SK-N-SH (cell line): ENCODE data around the gene DDX41. TPM values are rescaled to one million over a fixed set of nuclear protein-coding genes. Genes with fewer than 3 reads are reported as not detected.

Source experiments
- CTCF ChIA-PET: fragments of 300-600, 350-600 bp; formaldehyde crosslinking; extraction: SDS; loops from one replicate; lab custom pipeline; 2021; lab: Yijun Ruan, JAX
- POLR2A ChIA-PET: fragments of 350-600 bp; sonication (Branson Sonifier 250); formaldehyde crosslinking; extraction: SDS; loops from one replicate; lab custom pipeline; 2020; ENCODE audit warnings: antibody characterized with exemption, inconsistent platforms; lab: Yijun Ruan, JAX
- DNase-seq: peaks from one replicate; pipeline ENCODE4 v3.0.0; 2012
- H2AFZ ChIP-seq: fragments of 200-600 bp; sonication (generic); 2 replicates; pipeline ENCODE4 v1.8.1; 2016; ENCODE audit warnings: antibody characterized with exemption, mild to moderate bottlenecking, low read depth
- H3F3A ChIP-seq: fragments of 200-600 bp; sonication (generic); replicated peaks from 2 replicates; pipeline ENCODE3; 2016; ENCODE audit warnings: antibody characterized with exemption, mild to moderate bottlenecking; ENCODE audit not compliant: insufficient read depth
- H3K27ac ChIP-seq, 2 experiments: fragments of 200-500 bp in 1 of 2; fragments of 200-600 bp in 1 of 2; sonication (Bioruptor generic) in 1 of 2; sonication (generic), shearing (Covaris generic) in 1 of 2; 2 replicates each; pipeline versions ENCODE4 v1.5.1 to v1.6.1; 2014 to 2016; ENCODE audit warnings: low read depth in 2 of 2, inconsistent platforms in 1 of 2, low read length in 1 of 2, mild to moderate bottlenecking in 1 of 2, mixed read lengths in 1 of 2
- H3K27me3 ChIP-seq: fragments of 200-600 bp; sonication (generic), shearing (Covaris generic); 2 replicates; pipeline ENCODE4 v1.6.1; 2016; ENCODE audit warnings: mixed run types; ENCODE audit not compliant: insufficient read depth
- H3K36me3 ChIP-seq, 2 experiments: fragments of 200-500 bp in 1 of 2; fragments of 200-600 bp in 1 of 2; sonication (Bioruptor generic) in 1 of 2; sonication (generic) in 1 of 2; replicated peaks in 1 of 2; 2 replicates each; pipeline versions ENCODE3 to v1.5.1; 2014 to 2016; ENCODE audit warnings: low read length in 1 of 2, mild to moderate bottlenecking in 1 of 2; ENCODE audit not compliant: insufficient read depth in 2 of 2, control insufficient read depth in 1 of 2
- H3K4me1 ChIP-seq, 2 experiments: fragments of 200-500 bp in 1 of 2; fragments of 200-600 bp in 1 of 2; sonication (Bioruptor generic) in 1 of 2; sonication (generic), shearing (Covaris generic) in 1 of 2; 2 replicates each; pipeline versions ENCODE4 v1.5.1 to v1.6.1; 2014 to 2016; ENCODE audit warnings: low read depth in 1 of 2, low read length in 1 of 2, mixed run types in 1 of 2; ENCODE audit not compliant: insufficient read depth in 2 of 2, control insufficient read depth in 1 of 2
- H3K4me2 ChIP-seq: fragments of 200-600 bp; sonication (generic), shearing (Covaris generic); 2 replicates; pipeline ENCODE4 v1.6.1; 2017; ENCODE audit warnings: mixed run types
- H3K4me3 ChIP-seq, 2 experiments: fragments of 200-500 bp in 1 of 2; fragments of 200-600 bp in 1 of 2; sonication (Bioruptor generic) in 1 of 2; sonication (generic), shearing (Covaris generic) in 1 of 2; 2 replicates each; pipeline versions ENCODE4 v1.5.1 to v1.8.1; 2014 to 2016; ENCODE audit warnings: low read depth in 2 of 2, inconsistent platforms in 1 of 2, low read length in 1 of 2, mild to moderate bottlenecking in 1 of 2, mixed read lengths in 1 of 2, moderate library complexity in 1 of 2
- H3K79me2 ChIP-seq: fragments of 200-600 bp; sonication (generic); 2 replicates; pipeline ENCODE4 v1.8.1; 2017; ENCODE audit warnings: mild to moderate bottlenecking; ENCODE audit not compliant: insufficient read depth
- H3K9ac ChIP-seq: fragments of 200-600 bp; sonication (generic); 2 replicates; pipeline ENCODE4 v1.6.1; 2017; ENCODE audit warnings: mixed run types
- H3K9me2 ChIP-seq: fragments of 200-600 bp; sonication (generic); 2 replicates; pipeline ENCODE4 v1.6.1; 2017; ENCODE audit warnings: mixed run types
- H3K9me3 ChIP-seq: fragments of 200-600 bp; sonication (generic); 2 replicates; pipeline ENCODE4 v1.6.1; 2017; ENCODE audit warnings: mixed run types, mild to moderate bottlenecking, moderate library complexity
- H4K20me1 ChIP-seq: fragments of 200-600 bp; sonication (generic); 2 replicates; pipeline ENCODE4 v1.6.1; 2017; ENCODE audit warnings: mild to moderate bottlenecking, mixed run types; ENCODE audit not compliant: insufficient read depth
- CHD2 ChIP-seq: fragments of 150-350 bp; IDR thresholded peaks from 2 replicates; pipeline ENCODE4 v1.6.1; 2018; ENCODE audit warnings: low read length; ENCODE audit not compliant: partially characterized antibody
- EZH2phosphoT487 ChIP-seq: fragments of 200-600 bp; sonication (generic); IDR thresholded peaks from 2 replicates; pipeline ENCODE4 v1.6.1; 2017; ENCODE audit warnings: low read depth, mixed run types, mild to moderate bottlenecking, antibody characterized with exemption, moderate library complexity, borderline replicate concordance
- FOSL2 ChIP-seq: IDR thresholded peaks from 2 replicates; pipeline ENCODE4 v1.4.0; 2012; ENCODE audit warnings: low read depth, mild to moderate bottlenecking, moderate library complexity, borderline replicate concordance
- FOXJ3 ChIP-seq: sonication (generic); formaldehyde crosslinking; IDR thresholded peaks from 2 replicates; pipeline ENCODE4 v1.5.1; 2020; ENCODE audit warnings: mild to moderate bottlenecking, missing genetic modification reagents
- FOXM1 ChIP-seq: IDR thresholded peaks from 2 replicates; pipeline ENCODE4 v1.4.0; 2012; ENCODE audit warnings: low read depth, mild to moderate bottlenecking
- GATA2 ChIP-seq: sonication (generic); formaldehyde crosslinking; IDR thresholded peaks from 2 replicates; pipeline ENCODE4 v1.5.0; 2020; ENCODE audit warnings: mild to moderate bottlenecking, missing genetic modification reagents
- JUND ChIP-seq: IDR thresholded peaks from 2 replicates; pipeline ENCODE4 v1.4.0; 2012
- MEF2A ChIP-seq: IDR thresholded peaks from 2 replicates; pipeline ENCODE4 v1.4.0; 2012; ENCODE audit warnings: low read depth, borderline replicate concordance
- MXI1 ChIP-seq: IDR thresholded peaks from 2 replicates; pipeline ENCODE4 v1.6.1; 2012; ENCODE audit warnings: mild to moderate bottlenecking, low read depth, low read length, improper control_type of control experiment
- POLR2AphosphoS5 ChIP-seq: IDR thresholded peaks from 2 replicates; pipeline ENCODE4 v1.6.1; 2012; ENCODE audit warnings: low read depth, low read length
- RCOR1 ChIP-seq: fragments of 150-350 bp; IDR thresholded peaks from 2 replicates; pipeline ENCODE4 v1.6.1; 2017; ENCODE audit warnings: antibody characterized with exemption, low read length
- TAF1 ChIP-seq: IDR thresholded peaks from 2 replicates; pipeline ENCODE4 v1.6.1; 2012; ENCODE audit warnings: low read depth, mild to moderate bottlenecking, low read length, moderate library complexity, borderline replicate concordance
- TCF12 ChIP-seq: IDR thresholded peaks from 2 replicates; pipeline ENCODE4 v1.4.0; 2012
- TEAD4 ChIP-seq: IDR thresholded peaks from 2 replicates; pipeline ENCODE4 v1.4.0; 2012; ENCODE audit warnings: mild to moderate bottlenecking, borderline replicate concordance; ENCODE audit not compliant: insufficient read depth
- WGBS: methylation state at CpG from one replicate; pipeline ENCODE4 v1.1.6; 2017; ENCODE audit warnings: low lambda C conversion rate; 5-methylcytosine and 5-hydroxymethylcytosine counted together
- polyA plus RNA-seq, 3 experiments: library from polyadenylated mRNA; depleted of rRNA; stranded (reverse); fragments of >200 nt; gene quantifications; 2 replicates each; pipeline ENCODE4 v1.2.3, GENCODE V29; 2012
- TF ChIP-seq, protein P1 (sequence below): IDR thresholded peaks from 2 replicates; pipeline ENCODE4 v1.6.1; 2012; ENCODE audit warnings: mild to moderate bottlenecking, low read depth, low read length, moderate library complexity
- TF ChIP-seq, protein P2 (sequence below): fragments of 150-350 bp; IDR thresholded peaks from 2 replicates; pipeline ENCODE4 v1.6.1; 2016; ENCODE audit warnings: mild to moderate bottlenecking, low read depth, low read length
- TF ChIP-seq, protein P3 (sequence below): IDR thresholded peaks from 2 replicates; pipeline ENCODE4 v1.4.0; 2012; ENCODE audit warnings: low read depth, borderline replicate concordance

DDX41 gene
- polyA plus RNA-seq, 1 of the 3 experiments (the other 2 are of a cell fraction), result 176 TPM

DNA sequence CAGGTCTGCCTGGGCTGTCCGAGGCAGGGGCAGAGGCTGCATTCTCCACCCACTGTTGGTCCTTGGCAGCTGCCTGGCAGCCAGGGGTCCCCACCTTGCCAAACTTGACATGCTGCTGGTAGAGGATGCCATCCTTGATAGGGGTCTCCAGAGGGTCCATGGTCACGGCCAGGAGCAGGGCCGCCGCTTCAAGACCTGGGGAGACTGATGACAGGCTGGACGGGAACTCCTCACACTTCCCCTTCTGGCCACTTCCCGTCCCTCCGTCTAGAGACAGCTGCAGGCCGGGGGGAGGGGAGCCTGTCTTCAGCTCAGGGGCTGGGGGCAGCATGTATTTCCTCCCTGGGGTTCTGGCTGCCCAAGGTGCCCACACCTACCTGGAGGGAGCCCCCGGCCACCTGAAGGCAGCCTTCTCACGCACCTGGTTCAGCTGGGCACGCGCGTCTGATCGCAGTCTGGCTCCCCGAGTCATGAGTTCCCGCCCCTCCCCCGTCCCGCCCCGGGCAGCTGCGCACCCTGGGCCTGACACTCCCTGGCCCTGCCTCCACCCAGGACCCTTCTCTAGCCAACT, 7.3 kb downstream of the DDX41 start, which contains the start of gene DOK3 (continued):
- TF ChIP-seq, protein P1, sequence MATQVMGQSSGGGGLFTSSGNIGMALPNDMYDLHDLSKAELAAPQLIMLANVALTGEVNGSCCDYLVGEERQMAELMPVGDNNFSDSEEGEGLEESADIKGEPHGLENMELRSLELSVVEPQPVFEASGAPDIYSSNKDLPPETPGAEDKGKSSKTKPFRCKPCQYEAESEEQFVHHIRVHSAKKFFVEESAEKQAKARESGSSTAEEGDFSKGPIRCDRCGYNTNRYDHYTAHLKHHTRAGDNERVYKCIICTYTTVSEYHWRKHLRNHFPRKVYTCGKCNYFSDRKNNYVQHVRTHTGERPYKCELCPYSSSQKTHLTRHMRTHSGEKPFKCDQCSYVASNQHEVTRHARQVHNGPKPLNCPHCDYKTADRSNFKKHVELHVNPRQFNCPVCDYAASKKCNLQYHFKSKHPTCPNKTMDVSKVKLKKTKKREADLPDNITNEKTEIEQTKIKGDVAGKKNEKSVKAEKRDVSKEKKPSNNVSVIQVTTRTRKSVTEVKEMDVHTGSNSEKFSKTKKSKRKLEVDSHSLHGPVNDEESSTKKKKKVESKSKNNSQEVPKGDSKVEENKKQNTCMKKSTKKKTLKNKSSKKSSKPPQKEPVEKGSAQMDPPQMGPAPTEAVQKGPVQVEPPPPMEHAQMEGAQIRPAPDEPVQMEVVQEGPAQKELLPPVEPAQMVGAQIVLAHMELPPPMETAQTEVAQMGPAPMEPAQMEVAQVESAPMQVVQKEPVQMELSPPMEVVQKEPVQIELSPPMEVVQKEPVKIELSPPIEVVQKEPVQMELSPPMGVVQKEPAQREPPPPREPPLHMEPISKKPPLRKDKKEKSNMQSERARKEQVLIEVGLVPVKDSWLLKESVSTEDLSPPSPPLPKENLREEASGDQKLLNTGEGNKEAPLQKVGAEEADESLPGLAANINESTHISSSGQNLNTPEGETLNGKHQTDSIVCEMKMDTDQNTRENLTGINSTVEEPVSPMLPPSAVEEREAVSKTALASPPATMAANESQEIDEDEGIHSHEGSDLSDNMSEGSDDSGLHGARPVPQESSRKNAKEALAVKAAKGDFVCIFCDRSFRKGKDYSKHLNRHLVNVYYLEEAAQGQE, result no peak

DNA sequence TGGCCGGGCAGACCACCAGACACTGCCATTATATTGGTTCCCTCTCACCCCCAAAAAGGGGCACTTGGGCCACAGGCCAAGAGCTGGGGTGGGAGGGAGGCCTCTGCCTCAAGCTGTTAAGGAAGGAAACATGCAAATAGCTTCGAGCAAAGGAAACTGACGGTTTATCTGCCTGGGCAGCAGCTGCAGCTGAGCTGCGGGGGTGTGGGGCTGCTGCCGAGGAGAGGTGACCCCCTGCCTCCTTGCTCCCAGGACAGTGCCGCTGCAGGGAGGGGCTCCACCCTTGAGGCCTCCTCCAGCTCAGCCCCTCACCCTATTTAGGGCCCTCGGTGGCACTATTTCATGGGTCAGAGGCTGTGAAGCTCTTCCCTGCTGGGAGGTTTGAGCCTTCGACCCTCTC, 7.9 kb downstream of the DDX41 start:
- no peaks in the 10 kb centered on the region for H4K20me1 ChIP-seq
- no peak overlapping the region for H3K4me2 ChIP-seq
- H3K9me3 ChIP-seq, result no peaks in the 10 kb centered on the region
- H2AFZ ChIP-seq, result no peak overlapping the region
- H3K27me3 ChIP-seq, result no peaks in the 10 kb centered on the region
- no peak for DNase-seq
- 61% methylated on average over 2 of the region's 8 CpGs for WGBS
- H3K4me3 ChIP-seq, result no peak overlapping the region
- H3K9ac ChIP-seq, result no peak overlapping the region
- CTCF ChIA-PET, result interaction anchor here (0.9 to 12.5 kb wide), 6 partner anchors 8 to 118 kb away, joined by 3 to 109 read pairs (median 4); no protein-coding TSS in a partner anchor
- TF ChIP-seq RCOR1, result no peak
- TF ChIP-seq MXI1, result no peak
- TF ChIP-seq GATA2 (CRISPR knock-in tag), result no peak
- TF ChIP-seq MEF2A, result no peak
- TF ChIP-seq TCF12, result no peak
- no peak for TF ChIP-seq JUND
- TF ChIP-seq EZH2phosphoT487, result no peak
- TF ChIP-seq, protein P2, sequence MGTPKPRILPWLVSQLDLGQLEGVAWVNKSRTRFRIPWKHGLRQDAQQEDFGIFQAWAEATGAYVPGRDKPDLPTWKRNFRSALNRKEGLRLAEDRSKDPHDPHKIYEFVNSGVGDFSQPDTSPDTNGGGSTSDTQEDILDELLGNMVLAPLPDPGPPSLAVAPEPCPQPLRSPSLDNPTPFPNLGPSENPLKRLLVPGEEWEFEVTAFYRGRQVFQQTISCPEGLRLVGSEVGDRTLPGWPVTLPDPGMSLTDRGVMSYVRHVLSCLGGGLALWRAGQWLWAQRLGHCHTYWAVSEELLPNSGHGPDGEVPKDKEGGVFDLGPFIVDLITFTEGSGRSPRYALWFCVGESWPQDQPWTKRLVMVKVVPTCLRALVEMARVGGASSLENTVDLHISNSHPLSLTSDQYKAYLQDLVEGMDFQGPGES, result no peak
- no peak for TF ChIP-seq FOSL2
- no peaks in the 10 kb centered on the region for H3F3A ChIP-seq
- H3K36me3 ChIP-seq, result peaks cover 6 to 35% of the 10 kb centered on the region in 2 experiments
- POLR2A ChIA-PET, result no interaction called here
- H3K79me2 ChIP-seq, result no peaks in the 10 kb centered on the region
- no peaks in the 10 kb centered on the region for H3K4me1 ChIP-seq
- no peaks in the 10 kb centered on the region for H3K9me2 ChIP-seq
- H3K27ac ChIP-seq, result no peak overlapping the region

DNA sequence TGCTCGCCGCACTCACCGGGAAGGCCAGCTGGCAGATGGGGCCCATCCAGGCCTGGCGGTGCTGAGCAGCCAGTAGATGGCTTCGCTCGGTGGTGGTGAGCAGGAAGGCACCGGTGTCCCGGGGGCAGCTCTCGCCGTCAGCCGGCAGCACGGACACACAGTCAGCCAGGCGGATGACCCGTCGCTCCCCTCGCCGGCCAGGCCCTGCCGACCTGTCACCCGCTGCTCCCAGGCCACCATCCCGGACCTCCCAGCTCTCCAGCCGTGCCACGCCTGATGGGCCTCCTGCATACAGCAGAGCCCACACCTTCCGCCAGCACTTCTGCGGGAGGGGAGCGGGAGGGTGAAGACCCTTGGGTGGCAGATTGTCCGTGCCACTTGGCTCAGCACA, 8.5 kb downstream of the DDX41 start:
- no peaks in the 10 kb centered on the region for H3K4me1 ChIP-seq
- POLR2A ChIA-PET, result no interaction called here
- TF ChIP-seq FOXJ3 (CRISPR knock-in tag), result no peak
- TF ChIP-seq TEAD4, result no peak
- TF ChIP-seq FOXM1, result no peak
- no peak for TF ChIP-seq POLR2AphosphoS5
- TF ChIP-seq TAF1, result no peak
- TF ChIP-seq, protein P2, result no peak
- no peak for TF ChIP-seq CHD2
- TF ChIP-seq, protein P3, sequence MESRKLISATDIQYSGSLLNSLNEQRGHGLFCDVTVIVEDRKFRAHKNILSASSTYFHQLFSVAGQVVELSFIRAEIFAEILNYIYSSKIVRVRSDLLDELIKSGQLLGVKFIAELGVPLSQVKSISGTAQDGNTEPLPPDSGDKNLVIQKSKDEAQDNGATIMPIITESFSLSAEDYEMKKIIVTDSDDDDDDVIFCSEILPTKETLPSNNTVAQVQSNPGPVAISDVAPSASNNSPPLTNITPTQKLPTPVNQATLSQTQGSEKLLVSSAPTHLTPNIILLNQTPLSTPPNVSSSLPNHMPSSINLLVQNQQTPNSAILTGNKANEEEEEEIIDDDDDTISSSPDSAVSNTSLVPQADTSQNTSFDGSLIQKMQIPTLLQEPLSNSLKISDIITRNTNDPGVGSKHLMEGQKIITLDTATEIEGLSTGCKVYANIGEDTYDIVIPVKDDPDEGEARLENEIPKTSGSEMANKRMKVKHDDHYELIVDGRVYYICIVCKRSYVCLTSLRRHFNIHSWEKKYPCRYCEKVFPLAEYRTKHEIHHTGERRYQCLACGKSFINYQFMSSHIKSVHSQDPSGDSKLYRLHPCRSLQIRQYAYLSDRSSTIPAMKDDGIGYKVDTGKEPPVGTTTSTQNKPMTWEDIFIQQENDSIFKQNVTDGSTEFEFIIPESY, result no peak
- TF ChIP-seq TCF12, result no peak

More for the DNA sequence above, 8.5 kb downstream of the DDX41 start:
- Histone ChIP-seq H3F3A (no peaks in the 10 kb centered on the region), H3K9me2 (no peaks in the 10 kb centered on the region), H3K27ac (no peak overlapping the region), H3K79me2 (no peaks in the 10 kb centered on the region), H3K9me3 (no peaks in the 10 kb centered on the region), H4K20me1 (no peaks in the 10 kb centered on the region), H3K27me3 (no peaks in the 10 kb centered on the region), H3K9ac (no peak overlapping the region), H3K36me3 (peaks cover 4 to 31% of the 10 kb centered on the region in 2 experiments), H2AFZ (no peak overlapping the region), H3K4me3 (no peak overlapping the region), H3K4me2 (no peak overlapping the region)
- no peak for DNase-seq
- CTCF ChIA-PET, result interaction anchor here (0.9 to 12.5 kb wide), 6 partner anchors 7 to 118 kb away, joined by 3 to 109 read pairs (median 4); no protein-coding TSS in a partner anchor
- WGBS, result 92% methylated on average over 5 of the region's 26 CpGs
